SIG-M5 (cell line): ENCODE data around the gene USF2.

Source experiments
- DNase-seq: peaks from one replicate; lab custom pipeline; 2025; lab: John Stamatoyannopoulos, UW

USF2 gene

DNA sequence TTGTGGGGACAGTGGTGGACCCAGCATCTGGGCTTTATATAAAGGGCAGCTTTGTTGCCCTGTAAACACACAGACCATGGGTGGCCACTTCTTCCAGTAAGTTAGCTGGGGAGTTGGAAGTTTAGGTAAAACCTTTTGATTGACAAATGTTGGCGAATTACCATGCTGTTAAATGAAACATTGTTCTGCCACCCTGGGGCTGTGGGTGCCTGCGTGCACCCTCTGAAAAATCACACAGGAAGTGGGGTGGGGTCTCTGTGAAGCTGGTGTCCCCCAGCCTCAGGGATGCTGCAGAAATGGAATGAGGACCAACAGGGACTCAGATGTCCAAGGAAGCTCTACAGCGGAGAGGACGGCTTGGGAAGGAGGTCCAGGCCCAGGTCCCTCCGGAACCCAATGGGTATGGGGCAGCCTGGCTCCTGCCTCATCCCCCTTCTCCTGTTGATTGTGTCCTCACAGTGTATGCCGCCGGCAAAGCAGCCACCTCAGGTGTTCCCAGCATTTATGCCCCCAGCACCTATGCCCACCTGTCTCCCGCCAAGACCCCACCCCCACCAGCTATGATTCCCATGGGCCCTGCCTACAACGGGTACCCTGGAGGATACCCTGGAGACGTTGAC is 2.8 kb upstream of the USF2 start:
- DNase-seq, result no peak

DNA sequence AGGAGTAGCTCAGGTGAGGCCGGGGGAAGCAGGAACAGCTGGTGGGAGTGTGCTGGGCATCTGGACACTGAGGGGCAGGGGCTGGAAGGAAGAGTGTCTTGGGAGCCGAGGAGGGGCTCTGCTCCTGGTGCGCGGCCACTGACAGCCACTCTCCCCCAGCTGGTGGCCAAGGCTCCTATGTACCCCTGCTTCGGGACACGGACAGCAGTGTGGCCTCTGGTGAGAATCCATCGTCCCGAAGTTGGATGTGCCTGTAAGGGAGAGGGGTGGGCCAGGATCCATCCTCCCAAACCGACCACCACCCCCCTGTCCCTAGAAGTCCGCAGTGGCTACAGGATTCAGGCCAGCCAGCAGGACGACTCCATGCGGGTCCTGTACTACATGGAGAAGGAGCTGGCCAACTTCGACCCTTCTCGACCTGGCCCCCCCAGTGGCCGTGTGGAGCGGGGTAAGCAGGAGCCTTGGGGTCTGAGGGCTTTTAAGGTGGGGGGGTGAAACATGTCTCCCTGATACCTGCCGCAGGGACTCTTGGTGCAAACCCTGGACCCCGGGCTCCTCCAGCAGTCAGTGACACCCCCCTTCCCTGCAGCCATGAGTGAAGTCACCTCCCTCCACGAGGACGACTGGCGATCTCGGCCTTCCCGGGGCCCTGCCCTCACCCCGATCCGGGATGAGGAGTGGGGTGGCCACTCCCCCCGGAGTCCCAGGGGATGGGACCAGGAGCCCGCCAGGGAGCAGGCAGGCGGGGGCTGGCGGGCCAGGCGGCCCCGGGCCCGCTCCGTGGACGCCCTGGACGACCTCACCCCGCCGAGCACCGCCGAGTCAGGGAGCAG is 2.0 kb upstream of the USF2 start:
- no peak for DNase-seq

DNA sequence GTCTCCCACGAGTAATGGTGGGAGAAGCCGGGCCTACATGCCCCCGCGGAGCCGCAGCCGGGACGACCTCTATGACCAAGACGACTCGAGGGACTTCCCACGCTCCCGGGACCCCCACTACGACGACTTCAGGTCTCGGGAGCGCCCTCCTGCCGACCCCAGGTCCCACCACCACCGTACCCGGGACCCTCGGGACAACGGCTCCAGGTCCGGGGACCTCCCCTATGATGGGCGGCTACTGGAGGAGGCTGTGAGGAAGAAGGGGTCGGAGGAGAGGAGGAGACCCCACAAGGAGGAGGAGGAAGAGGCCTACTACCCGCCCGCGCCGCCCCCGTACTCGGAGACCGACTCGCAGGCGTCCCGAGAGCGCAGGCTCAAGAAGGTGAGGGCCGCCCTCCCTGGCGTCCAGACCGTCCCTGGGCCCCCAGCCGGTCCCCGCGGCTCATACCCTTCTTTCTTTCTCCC is 1.4 kb upstream of the USF2 start:
- no peak for DNase-seq

DNA sequence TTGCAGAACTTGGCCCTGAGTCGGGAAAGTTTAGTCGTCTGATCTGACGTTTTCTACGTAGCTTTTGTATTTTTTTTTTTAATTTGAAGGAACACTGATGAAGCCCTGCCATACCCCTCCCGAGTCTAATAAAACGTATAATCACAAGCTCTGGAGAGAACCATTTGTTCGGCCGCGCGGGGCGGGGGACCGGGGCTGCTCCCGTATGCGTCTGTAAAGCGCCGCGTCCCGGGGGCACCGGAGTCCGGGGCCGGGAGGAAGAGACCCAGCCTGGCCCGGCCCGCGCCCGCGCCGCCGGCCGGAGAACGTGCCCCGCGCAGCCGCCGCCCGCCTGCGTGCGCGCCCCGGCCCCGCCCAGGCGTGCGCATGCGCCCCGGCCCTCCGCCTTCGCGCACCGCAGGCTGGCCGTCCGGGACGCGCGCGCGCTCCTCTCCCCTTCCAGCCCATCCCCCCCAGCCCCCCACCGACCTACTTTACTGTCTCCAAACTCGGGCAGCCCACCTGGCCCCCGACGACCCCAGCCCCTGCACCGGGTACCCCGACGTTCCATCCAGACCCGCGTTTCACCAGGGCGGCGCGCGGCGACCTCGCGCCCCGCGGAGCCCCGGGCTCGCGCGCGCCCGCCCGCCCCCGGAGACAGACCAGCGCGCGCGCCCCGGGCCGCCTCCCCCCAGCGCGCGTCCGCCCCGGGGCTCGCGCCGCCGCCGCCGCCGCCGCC is 785 bp upstream of the USF2 start:
- no peak for DNase-seq

DNA sequence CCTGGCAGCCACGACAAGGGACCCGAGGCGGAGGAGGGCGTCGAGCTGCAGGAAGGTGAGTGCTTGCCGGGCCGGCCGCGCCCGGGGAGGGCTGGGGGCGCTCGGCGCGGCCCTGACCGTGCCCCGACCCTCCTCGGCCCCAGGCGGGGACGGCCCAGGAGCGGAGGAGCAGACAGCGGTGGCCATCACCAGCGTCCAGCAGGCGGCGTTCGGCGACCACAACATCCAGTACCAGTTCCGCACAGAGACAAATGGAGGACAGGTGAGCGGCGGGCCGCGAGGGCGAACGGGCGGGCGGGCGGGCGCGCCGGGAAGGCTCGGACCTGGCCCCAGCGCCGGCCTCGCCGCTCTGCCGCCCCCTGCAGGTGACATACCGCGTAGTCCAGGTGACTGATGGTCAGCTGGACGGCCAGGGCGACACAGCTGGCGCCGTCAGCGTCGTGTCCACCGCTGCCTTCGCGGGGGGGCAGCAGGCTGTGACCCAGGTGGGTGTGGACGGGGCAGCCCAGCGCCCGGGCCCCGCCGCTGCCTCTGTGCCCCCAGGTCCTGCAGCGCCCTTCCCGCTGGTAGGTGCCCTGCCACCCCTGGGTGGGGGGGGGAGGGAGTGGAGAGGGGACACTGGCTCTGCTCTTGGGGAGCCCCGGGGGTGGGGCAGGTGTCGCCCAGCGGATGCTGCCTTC is 816 bp downstream of the USF2 start:
- no peak for DNase-seq

DNA sequence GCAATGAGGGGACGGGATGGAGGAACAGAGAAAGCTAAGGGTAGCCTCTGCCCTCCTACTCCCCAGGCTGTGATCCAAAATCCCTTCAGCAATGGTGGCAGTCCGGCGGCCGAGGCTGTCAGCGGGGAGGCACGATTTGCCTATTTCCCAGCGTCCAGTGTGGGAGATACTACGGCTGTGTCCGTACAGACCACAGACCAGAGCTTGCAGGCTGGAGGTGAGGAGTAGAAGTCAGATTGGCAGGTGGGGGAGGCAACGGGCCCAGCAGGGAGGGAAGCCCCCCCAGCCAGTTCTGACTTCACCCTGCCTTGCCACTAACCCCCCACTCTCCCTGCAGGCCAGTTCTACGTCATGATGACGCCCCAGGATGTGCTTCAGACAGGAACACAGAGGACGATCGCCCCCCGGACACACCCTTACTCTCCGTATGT is 1.6 kb downstream of the USF2 start:
- DNase-seq, result no peak

DNA sequence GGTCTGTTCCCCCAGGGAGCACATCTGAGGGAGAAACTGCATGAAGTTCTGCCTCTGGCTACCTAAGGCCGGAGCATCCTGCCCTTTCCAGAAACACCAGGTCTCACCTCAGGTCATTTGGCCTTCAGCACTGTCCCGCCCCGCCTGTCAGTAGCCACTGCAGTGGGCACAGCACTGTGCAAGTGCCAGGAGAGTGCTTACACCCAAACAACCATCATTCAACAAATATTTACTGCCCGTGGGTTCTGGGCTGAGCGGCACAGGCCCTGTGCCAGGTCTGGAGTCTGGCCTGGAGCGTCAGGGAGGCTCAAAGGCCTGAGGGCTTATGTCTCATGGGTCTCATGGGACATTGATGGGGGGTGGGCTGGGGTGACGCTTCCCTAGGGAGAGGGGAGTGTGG is 2.8 kb downstream of the USF2 start:
- DNase-seq, result no peak

DNA sequence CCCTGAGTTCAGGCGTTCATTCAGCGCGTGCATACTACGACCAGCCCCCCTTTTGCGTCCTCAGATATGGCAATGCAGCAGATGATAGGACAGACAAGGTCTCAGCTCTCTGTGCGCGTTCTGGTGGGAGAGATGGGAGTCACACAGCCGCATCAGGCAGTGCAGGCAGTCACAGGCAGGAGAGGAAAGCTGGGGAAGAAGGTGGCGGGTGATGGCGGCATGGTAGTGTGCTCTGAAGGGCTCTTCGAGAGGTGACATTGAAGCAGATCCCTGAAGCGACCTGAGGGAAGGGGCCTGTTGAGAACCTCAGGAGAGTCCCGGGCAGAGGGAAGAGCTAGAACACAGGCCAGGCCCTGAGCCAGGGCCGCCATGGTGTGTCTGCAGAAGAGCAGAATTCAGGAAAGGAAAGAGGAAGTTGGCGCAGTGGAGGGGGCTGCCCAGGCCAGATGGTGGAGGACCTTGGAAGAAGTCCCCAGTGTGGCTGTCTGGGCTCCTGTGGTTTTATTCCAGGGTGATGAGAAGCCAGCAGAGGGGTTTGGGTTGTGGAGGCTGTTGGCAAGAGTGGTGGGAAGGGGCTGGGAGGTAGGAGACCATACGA is 3.5 kb downstream of the USF2 start:
- DNase-seq, result no peak

DNA sequence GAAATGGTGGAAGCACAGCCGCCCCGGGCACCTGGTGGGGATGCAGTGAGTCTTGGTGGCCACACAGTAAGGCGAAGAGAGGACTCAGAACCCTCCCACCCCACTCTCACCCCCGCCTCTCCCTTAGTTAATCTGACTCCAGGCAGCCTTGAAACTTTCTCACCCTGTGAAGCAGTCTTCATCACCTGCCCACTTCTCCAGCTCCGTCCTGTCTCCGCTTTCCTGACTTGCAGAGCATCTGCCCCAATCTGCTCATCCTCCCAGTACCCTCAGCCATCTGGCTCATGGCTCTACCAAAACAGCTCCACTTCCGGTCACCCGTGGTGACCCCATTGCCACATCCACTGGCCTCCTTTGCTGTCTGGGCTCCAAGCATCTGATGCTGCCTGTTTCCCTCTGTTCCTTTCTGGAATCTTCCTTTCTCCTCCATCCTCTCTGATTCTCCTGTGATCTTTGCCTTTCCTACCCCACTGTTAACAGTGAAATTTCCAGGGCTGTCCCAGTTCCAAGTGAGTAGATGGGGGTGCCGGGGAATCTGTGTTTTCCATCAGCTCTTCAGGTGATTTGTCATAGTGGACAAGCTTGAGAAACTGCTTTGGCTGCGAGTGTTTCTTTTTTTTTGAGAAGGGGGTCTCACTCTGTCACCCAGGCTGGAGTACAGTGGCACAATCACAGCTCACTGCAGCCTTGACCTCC is 4.3 kb downstream of the USF2 start:
- DNase-seq, result no peak

DNA sequence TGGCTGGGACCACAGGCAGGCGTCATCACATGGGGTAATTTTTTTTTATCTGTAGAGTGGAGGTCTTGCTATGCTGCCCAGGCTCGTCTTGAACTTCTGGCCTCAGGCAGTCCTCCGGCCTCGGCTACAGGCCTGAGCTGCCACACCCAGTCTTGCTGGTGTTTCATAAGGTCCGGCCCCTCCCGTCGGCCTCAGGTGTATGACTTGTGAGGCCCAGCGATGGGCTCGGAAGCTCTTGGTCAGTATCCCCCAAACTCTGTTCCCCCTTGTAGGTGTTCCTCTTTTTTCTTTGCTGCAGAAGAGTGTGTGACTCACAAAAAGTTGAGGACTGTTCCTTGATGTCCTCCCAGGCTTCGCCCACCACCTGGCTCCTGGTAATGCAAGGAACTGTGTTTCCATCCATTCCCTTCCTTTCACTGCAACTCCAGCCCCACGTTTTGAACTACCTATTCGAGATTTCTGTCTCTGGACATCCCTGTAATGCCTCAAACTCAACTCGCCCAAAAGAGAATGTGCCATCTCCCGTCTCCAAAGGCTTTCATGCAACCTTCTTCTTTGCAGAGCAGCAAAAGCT is 5.0 kb downstream of the USF2 start:
- no peak for DNase-seq

DNA sequence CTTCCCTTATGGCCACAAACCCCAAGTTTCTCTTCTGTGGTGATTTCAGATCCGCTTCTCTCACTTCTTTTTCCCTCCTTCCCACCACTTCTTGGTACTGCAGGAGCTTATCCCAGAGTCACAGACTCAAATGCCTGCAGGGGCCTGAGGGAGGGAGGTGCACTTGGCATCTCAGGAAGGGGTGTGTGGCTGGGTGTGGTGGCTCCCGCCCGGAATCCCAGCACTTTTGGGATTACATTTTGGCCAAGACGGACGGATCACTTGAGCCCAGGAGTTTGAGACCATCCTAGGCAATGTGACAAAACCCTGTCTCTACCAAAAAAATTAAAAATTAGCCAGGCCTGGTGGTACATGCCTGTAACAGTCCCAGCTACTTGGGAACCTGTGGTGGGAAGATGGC is 5.6 kb downstream of the USF2 start:
- no peak for DNase-seq

DNA sequence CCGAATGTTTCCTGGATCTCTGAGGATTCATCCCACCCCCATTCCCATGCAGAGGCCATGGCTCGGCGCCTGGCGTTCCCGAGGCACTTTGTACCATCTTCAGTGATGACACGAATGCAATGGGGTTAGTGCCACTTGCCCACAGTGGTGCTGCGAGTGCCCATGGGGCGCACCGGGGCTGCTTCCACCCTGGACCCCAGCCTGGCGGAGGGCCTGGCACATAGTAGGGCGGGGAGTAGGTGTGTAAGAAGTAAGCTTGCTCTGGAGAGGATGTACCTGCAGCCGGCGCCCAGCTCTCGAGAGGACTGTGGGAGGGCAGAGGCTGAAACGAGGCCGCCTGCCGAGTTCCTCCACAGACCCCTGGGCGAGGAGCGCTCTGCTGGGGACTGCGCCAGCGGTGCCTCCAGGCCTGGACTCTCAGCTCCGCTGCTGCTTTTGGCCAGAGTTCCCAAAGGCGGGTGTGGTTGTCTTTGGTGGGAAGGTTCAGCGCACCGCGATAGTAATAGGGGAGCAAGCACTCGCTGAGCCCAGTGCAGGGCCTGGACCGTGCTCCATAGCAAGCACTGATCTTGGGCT is 8.0 kb downstream of the USF2 start:
- DNase-seq, result no peak

DNA sequence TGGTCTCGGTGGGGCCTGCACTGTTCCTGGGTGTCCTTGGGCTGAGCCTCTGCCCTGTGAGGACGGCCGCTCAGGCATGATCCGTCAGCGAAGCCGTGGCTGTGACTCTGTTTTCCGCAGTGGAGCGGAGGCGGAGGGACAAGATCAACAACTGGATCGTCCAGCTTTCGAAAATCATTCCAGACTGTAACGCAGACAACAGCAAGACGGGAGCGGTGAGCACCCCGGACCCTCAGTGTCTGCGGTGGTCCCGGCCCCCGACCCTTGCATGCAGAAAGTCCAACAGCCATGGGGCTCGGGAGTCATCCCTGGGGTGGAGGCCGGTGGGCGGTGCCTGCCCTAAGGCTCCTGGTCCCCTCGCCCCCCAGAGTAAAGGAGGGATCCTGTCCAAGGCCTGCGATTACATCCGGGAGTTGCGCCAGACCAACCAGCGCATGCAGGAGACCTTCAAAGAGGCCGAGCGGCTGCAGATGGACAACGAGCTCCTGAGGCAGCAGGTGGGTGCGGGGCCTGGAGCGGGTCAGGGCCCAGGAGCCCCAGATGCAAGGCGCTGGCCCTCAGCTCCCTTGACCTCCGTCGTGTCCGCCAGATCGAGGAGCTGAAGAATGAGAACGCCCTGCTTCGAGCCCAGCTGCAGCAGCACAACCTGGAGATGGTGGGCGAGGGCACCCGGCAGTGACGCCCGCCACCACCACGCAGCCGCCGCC is 10.0 kb downstream of the USF2 start:
- no peak for DNase-seq

DNA sequence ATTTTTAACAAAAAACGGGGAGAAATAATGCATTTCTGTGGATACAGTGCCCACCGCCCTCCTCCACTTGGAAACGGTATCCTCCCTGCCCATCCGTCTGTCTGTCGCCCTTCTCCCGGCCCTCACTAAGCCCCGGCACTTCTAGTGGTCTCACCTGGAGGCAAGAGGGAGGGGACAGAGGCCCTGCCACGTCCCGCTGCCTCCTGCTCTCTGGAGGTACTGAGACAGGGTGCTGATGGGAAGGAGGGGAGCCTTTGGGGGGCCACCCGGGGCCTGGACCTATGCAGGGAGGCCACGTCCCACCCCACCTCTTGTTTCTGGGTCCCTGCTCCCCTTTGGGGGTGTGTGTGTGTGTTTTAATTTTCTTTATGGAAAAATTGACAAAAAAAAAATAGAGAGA is 10.6 kb downstream of the USF2 start:
- no peak for DNase-seq

DNA sequence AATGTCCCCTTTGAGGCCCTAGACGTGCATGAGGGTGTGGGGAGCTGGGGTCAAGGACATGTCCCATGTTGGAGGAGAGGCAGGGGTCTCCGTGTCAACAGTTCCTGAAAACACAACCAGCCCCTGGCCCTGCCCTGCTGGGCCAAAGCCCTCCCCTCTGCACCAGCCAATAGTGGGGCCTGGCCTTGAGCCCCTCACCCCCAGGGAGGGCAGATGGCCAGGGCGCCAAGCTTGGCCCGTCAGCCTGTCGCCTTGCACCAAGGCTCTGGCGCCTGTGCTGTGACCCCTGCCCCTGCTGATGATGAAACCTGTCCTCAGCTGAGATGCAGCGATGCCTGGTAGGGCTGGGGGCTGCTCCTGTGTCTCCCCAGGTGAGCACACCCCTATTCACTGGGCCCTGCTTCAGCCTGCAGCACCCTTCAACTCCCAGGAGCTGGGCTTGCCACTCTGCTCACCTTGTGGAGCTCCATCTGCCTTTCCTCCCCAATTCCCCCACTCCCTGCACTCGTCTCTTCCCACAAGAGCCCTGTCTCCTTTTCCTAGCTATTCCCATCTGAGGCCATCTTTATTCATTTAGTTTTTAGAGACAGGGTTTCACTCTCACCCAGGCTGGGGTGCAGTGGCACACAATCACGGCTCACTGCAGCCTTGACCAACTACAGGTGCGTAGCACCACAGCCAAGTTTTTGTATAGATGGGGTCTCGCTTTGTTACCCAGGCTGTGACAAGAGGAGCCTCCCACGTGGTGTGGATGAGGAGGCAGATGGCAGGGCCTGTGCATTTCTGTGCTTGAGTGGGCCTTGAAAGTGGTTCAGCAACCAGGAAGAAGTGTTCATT is 11.4 kb downstream of the USF2 start:
- no peak for DNase-seq

DNA sequence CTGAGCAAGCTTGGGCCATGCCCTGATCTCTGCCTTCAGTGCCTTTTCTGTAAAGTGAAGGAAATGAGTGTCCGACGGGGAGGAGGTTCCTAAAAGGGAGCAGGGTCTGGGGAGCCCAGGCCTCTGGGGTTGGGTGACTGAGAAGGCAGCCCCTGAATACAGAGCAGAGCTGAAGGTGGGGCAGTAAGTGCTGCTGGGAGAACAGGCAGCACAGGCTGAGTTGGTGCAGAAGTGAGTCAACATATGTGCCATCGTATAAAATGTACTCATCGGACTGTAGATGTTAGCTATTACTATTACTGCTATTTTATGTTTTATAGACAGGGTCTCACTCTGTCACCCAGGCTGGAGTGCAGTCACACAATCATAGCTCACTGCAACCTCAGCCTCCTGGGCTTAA is 12.5 kb downstream of the USF2 start:
- DNase-seq, result no peak

DNA sequence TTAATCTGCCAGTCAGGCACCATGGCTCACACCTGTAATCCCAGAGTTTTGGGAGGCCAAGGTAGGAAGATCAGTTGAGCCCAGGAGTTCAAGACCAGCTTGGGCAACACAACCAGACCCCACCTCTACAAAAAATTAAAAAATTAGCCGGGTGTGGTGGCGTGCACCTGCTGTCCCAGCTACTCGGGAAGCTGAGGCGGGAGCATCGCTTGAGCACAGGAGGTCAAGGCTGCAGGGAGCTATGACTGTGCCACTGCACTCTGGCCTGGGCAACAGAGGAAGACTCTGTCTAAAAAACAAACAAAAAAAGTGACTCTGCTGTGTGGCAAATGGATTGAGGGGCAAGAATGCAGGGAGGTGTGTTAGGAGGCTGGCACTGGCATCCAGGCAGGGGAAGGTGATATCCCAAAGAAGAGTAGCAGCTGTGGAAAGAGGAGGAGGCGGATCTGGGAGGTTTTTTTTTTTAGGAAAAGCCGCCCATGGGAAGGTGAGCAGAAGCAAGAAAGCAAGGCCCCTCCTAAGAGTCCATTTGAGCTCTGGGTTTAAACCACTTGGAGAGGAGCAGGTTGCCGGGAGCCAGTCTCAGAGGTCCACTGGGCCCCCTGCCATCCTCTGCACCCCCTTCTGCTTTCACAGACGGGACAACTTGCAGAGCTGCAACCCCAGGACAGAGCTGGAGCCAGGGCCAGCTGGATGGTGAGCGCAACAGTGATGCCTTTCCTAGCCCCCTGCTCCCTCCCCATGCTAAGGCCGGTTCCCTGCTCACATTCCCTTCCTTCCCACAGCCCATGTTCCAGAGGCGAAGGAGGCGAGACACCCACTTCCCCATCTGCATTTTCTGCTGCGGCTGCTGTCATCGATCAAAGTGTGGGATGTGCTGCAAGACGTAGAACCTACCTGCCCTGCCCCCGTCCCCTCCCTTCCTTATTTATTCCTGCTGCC is 15.7 kb downstream of the USF2 start:
- no peak for DNase-seq

DNA sequence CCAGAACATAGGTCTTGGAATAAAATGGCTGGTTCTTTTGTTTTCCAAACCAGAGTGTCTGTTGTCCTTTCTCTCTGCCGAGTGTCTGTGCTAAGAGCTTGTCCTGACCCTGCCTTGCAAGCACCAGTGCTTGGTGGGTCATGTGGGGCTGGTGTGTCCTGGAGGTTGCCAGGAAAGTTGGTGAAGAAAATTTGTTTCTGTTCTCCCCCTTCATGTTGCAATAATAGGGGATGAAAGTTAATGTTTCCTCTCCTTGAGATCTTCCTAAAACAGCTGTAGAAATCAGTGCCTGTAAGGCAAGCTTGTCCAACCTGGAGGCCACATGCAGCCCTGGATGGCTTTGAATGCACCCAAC is 16.3 kb downstream of the USF2 start:
- DNase-seq, result no peak
